SH-SY5Y (cell line): ENCODE results near the gene ZNF212.

Experiments
- GATA2 ChIP-seq: IDR thresholded peaks from 2 replicates; pipeline ENCODE4 v1.6.1; 2011; ENCODE audit warnings: mild to moderate bottlenecking, low read depth, low read length
- GATA3 ChIP-seq: IDR thresholded peaks from 2 replicates; pipeline ENCODE4 v1.6.1; 2011; ENCODE audit warnings: low read depth, mild to moderate bottlenecking, low read length, moderate library complexity

GRCh38 chr7:149283321-149283720 lies 43.9 kb downstream of the ZNF212 start:
- TF ChIP-seq GATA2 (no peak), GATA3 (no peak)
